GM18873 (cell line): Measurements from ENCODE around the gene C5AR2.
"Not testable (repeated sequence)": the region's sequence is repeated elsewhere in the genome, so short reads cannot be mapped to it uniquely, and the experiment has no call there.

Experiments used
- ATAC-seq: cut with Tn5 transposase; IDR thresholded peaks from one replicate; pipeline ENCODE4 v1.9.1; 2021; ENCODE audit warnings: mild to moderate bottlenecking, moderate library complexity, moderate number of reproducible peaks; ENCODE audit not compliant: unreplicated experiment, low FRiP score

C5AR2 gene

GRCh38 chr19:47322058-47322457 lies 9.9 kb upstream of the C5AR2 start:
- ATAC-seq: no peak

GRCh38 chr19:47323409-47323808 lies 8.6 kb upstream of the C5AR2 start:
- ATAC-seq: no peak

- ATAC-seq: no peak
Observed at GRCh38 chr19:47323872-47324271, 8.1 kb upstream of the C5AR2 start.

GRCh38 chr19:47324502-47324901 lies 7.5 kb upstream of the C5AR2 start:
- ATAC-seq: no peak

GRCh38 chr19:47330466-47330869 lies 1.5 kb upstream of the C5AR2 start:
- ATAC-seq: no peak

- ATAC-seq: no peak
Observed at GRCh38 chr19:47331490-47331889, 485 bp upstream of the C5AR2 start.

GRCh38 chr19:47336765-47337718 lies 5.1 kb downstream of the C5AR2 start:
- not testable (repeated sequence) for ATAC-seq

- ATAC-seq: no peak
Observed at GRCh38 chr19:47339196-47339880, 7.4 kb downstream of the C5AR2 start.

GRCh38 chr19:47340477-47341208 lies 8.7 kb downstream of the C5AR2 start:
- ATAC-seq: no peak

- no peak for ATAC-seq
Observed at GRCh38 chr19:47341734-47342133, 9.8 kb downstream of the C5AR2 start.

- no peak for ATAC-seq
Observed at GRCh38 chr19:47343194-47343802, 11.3 kb downstream of the C5AR2 start.

GRCh38 chr19:47344425-47344824 lies 12.4 kb downstream of the C5AR2 start:
- ATAC-seq: no peak

GRCh38 chr19:47346024-47346423 lies 14.0 kb downstream of the C5AR2 start:
- ATAC-seq: not testable (repeated sequence)

- ATAC-seq: peak; percentile 90
Observed at GRCh38 chr19:47348819-47349795, 17.1 kb downstream of the C5AR2 start, which contains the start of gene DHX34. DHX34 (plus strand) TSS chr19:47349315; CDS start chr19:47353031, 3,716 bp downstream.

- no peak for ATAC-seq
Observed at GRCh38 chr19:47350630-47351029, 18.7 kb downstream of the C5AR2 start.

- no peak for ATAC-seq
Observed at GRCh38 chr19:47351548-47351947, 19.6 kb downstream of the C5AR2 start.

GRCh38 chr19:47352095-47352494 lies 20.1 kb downstream of the C5AR2 start:
- no peak for ATAC-seq

GRCh38 chr19:47353307-47353712 lies 21.3 kb downstream of the C5AR2 start:
- no peak for ATAC-seq

- ATAC-seq: no peak
Observed at GRCh38 chr19:47356900-47357299, 24.9 kb downstream of the C5AR2 start.
